ENCODE results near the gene GKAP1.

DNA sequence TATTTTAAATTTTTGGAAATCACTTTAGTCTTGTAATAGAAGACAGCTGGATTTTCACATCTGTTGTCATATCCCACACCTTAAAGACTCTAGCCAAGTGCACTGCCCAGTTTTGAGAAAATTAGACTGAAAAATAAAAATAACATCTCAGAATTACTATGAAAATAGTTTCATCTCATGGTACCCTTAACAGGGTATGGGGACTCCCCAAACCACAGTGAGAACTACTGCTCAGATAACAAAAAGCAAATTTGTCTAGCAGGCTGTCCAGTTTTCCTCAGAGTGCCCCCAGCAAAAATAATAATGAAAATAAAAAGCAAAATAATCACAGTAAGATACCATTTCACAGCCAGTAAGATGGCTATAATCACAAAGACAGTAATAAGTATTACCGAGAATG is 116.3 kb downstream of the GKAP1 start:
- TF ChIP-seq, protein P1, sequence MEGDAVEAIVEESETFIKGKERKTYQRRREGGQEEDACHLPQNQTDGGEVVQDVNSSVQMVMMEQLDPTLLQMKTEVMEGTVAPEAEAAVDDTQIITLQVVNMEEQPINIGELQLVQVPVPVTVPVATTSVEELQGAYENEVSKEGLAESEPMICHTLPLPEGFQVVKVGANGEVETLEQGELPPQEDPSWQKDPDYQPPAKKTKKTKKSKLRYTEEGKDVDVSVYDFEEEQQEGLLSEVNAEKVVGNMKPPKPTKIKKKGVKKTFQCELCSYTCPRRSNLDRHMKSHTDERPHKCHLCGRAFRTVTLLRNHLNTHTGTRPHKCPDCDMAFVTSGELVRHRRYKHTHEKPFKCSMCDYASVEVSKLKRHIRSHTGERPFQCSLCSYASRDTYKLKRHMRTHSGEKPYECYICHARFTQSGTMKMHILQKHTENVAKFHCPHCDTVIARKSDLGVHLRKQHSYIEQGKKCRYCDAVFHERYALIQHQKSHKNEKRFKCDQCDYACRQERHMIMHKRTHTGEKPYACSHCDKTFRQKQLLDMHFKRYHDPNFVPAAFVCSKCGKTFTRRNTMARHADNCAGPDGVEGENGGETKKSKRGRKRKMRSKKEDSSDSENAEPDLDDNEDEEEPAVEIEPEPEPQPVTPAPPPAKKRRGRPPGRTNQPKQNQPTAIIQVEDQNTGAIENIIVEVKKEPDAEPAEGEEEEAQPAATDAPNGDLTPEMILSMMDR (IDR thresholded peaks at IDR 0.05), result no peak
- no peak for TF ChIP-seq POLR2A (IDR thresholded peaks at IDR 0.05)
